Muscle layer of colon (tissue), 2 donors: ENCODE results near the gene CTNND2.

Experiments used
- H3K27ac ChIP-seq: one replicate; pipeline ENCODE4 v1.7.0; 2013; ENCODE audit warnings: low read depth, mild to moderate bottlenecking, low read length, moderate library complexity
- H3K27me3 ChIP-seq, 2 donors: one replicate each; pipeline ENCODE4 v1.7.0; 2013; ENCODE audit warnings: low read length in 2 of 2, mild to moderate bottlenecking in 2 of 2; ENCODE audit not compliant: insufficient read depth in 2 of 2, control insufficient read depth in 1 of 2
- H3K36me3 ChIP-seq: one replicate; pipeline ENCODE4 v1.7.0; 2013; ENCODE audit warnings: mild to moderate bottlenecking, low read length; ENCODE audit not compliant: insufficient read depth
- H3K4me1 ChIP-seq: one replicate; pipeline ENCODE4 v1.7.0; 2013; ENCODE audit warnings: mild to moderate bottlenecking, low read length; ENCODE audit not compliant: insufficient read depth
- H3K4me3 ChIP-seq, 2 donors: one replicate each; pipeline ENCODE4 v1.7.0; 2013; ENCODE audit warnings: low read length in 2 of 2, low read depth in 1 of 2, mild to moderate bottlenecking in 1 of 2, moderate library complexity in 1 of 2
- H3K9ac ChIP-seq: one replicate; pipeline ENCODE4 v1.7.0; 2013; ENCODE audit warnings: low read length
- H3K9me3 ChIP-seq: one replicate; pipeline ENCODE4 v1.7.0; 2013; ENCODE audit warnings: mild to moderate bottlenecking, low read length
- donor health status: abdominal sarcoma.
- donor health status: Adenocarcinoma of cecum.

CTNND2 gene

GRCh38 chr5:11672385-11673085 lies 231.7 kb downstream of the CTNND2 start:
- Histone ChIP-seq H3K36me3 (no peaks in the 10 kb centered on the region), H3K4me1 (no peaks in the 10 kb centered on the region), H3K27ac (no peak overlapping the region), H3K4me3 (no peak overlapping the region), H3K9ac (no peak overlapping the region), H3K9me3 (no peaks in the 10 kb centered on the region), H3K27me3 (no peaks in the 10 kb centered on the region)

GRCh38 chr5:11658376-11658775 lies 245.9 kb downstream of the CTNND2 start:
- no peak overlapping the region for H3K4me3 ChIP-seq

GRCh38 chr5:11656916-11657315 lies 247.3 kb downstream of the CTNND2 start:
- no peaks in the 10 kb centered on the region for H3K9me3 ChIP-seq
- no peak overlapping the region for H3K9ac ChIP-seq
- no peak overlapping the region for H3K4me3 ChIP-seq
- no peaks in the 10 kb centered on the region for H3K27me3 ChIP-seq
- no peaks in the 10 kb centered on the region for H3K4me1 ChIP-seq
- no peaks in the 10 kb centered on the region for H3K36me3 ChIP-seq
- H3K27ac ChIP-seq, result no peak overlapping the region

More at GRCh38 chr5:11658376-11658775, 245.9 kb downstream of the CTNND2 start:
- Histone ChIP-seq H3K36me3 (no peaks in the 10 kb centered on the region), H3K27ac (no peak overlapping the region), H3K27me3 (no peaks in the 10 kb centered on the region), H3K4me1 (no peaks in the 10 kb centered on the region), H3K9ac (no peak overlapping the region), H3K9me3 (no peaks in the 10 kb centered on the region)

GRCh38 chr5:11655681-11656080 lies 248.6 kb downstream of the CTNND2 start:
- H3K27ac ChIP-seq, result no peak overlapping the region
- H3K36me3 ChIP-seq, result no peaks in the 10 kb centered on the region
- H3K4me1 ChIP-seq, result no peaks in the 10 kb centered on the region
- no peak overlapping the region for H3K4me3 ChIP-seq
- H3K9ac ChIP-seq, result no peak overlapping the region
- no peaks in the 10 kb centered on the region for H3K9me3 ChIP-seq
- H3K27me3 ChIP-seq, result no peaks in the 10 kb centered on the region

GRCh38 chr5:11650936-11651335 lies 253.3 kb downstream of the CTNND2 start:
- H3K27me3 ChIP-seq, result no peaks in the 10 kb centered on the region
- no peaks in the 10 kb centered on the region for H3K9me3 ChIP-seq
- H3K4me1 ChIP-seq, result no peaks in the 10 kb centered on the region
- no peak overlapping the region for H3K4me3 ChIP-seq
- no peak overlapping the region for H3K27ac ChIP-seq
- H3K36me3 ChIP-seq, result no peaks in the 10 kb centered on the region
- no peak overlapping the region for H3K9ac ChIP-seq

GRCh38 chr5:11646141-11646540 lies 258.1 kb downstream of the CTNND2 start:
- H3K4me3 ChIP-seq, result no peak overlapping the region
- H3K9ac ChIP-seq, result no peak overlapping the region
- H3K27me3 ChIP-seq, result no peaks in the 10 kb centered on the region
- no peaks in the 10 kb centered on the region for H3K9me3 ChIP-seq
- no peaks in the 10 kb centered on the region for H3K4me1 ChIP-seq
- no peaks in the 10 kb centered on the region for H3K36me3 ChIP-seq
- H3K27ac ChIP-seq, result no peak overlapping the region

GRCh38 chr5:11642438-11642837 lies 261.8 kb downstream of the CTNND2 start:
- no peaks in the 10 kb centered on the region for H3K27me3 ChIP-seq
- H3K9me3 ChIP-seq, result no peaks in the 10 kb centered on the region
- no peaks in the 10 kb centered on the region for H3K36me3 ChIP-seq
- H3K4me1 ChIP-seq, result no peaks in the 10 kb centered on the region
- no peak overlapping the region for H3K9ac ChIP-seq
- no peak overlapping the region for H3K27ac ChIP-seq
- H3K4me3 ChIP-seq, result no peak overlapping the region

GRCh38 chr5:11640158-11640873 lies 263.9 kb downstream of the CTNND2 start:
- no peaks in the 10 kb centered on the region for H3K27me3 ChIP-seq
- no peaks in the 10 kb centered on the region for H3K4me1 ChIP-seq
- no peak overlapping the region for H3K9ac ChIP-seq
- H3K36me3 ChIP-seq, result no peaks in the 10 kb centered on the region
- no peak overlapping the region for H3K4me3 ChIP-seq
- no peaks in the 10 kb centered on the region for H3K9me3 ChIP-seq
- H3K27ac ChIP-seq, result no peak overlapping the region

GRCh38 chr5:11622785-11623184 lies 281.5 kb downstream of the CTNND2 start:
- Histone ChIP-seq H3K27ac (no peak overlapping the region), H3K9ac (no peak overlapping the region)

GRCh38 chr5:11620172-11620571 lies 284.1 kb downstream of the CTNND2 start:
- H3K9me3 ChIP-seq, result no peaks in the 10 kb centered on the region
- H3K4me3 ChIP-seq, result no peak overlapping the region
- H3K9ac ChIP-seq, result no peak overlapping the region
- H3K36me3 ChIP-seq, result no peaks in the 10 kb centered on the region
- H3K27ac ChIP-seq, result no peak overlapping the region
- no peaks in the 10 kb centered on the region for H3K4me1 ChIP-seq
- no peaks in the 10 kb centered on the region for H3K27me3 ChIP-seq

More at GRCh38 chr5:11622785-11623184, 281.5 kb downstream of the CTNND2 start:
- Histone ChIP-seq H3K36me3 (no peaks in the 10 kb centered on the region), H3K4me3 (no peak overlapping the region), H3K27me3 (no peaks in the 10 kb centered on the region), H3K4me1 (no peaks in the 10 kb centered on the region), H3K9me3 (no peaks in the 10 kb centered on the region)

- H3K9me3 ChIP-seq, result no peaks in the 10 kb centered on the region
- H3K36me3 ChIP-seq, result no peaks in the 10 kb centered on the region
- H3K4me3 ChIP-seq, result no peak overlapping the region
- H3K27ac ChIP-seq, result no peak overlapping the region
- H3K9ac ChIP-seq, result no peak overlapping the region
- H3K27me3 ChIP-seq, result no peaks in the 10 kb centered on the region
- H3K4me1 ChIP-seq, result no peaks in the 10 kb centered on the region
Measured at GRCh38 chr5:11619339-11620024, 284.8 kb downstream of the CTNND2 start.
